GM23248 (cell line): ENCODE data around the gene PPP6R1.

Experiments used
- EZH2 ChIP-seq: fragments of 200-600 bp; sonication (generic); IDR thresholded peaks from 2 replicates; pipeline ENCODE4 v1.6.1; 2018; ENCODE audit warnings: antibody characterized with exemption, mild to moderate bottlenecking; ENCODE audit not compliant: insufficient read depth, poor library complexity, severe bottlenecking
- EZH2phosphoT487 ChIP-seq: fragments of 200-600 bp; sonication (generic); IDR thresholded peaks from 2 replicates; pipeline ENCODE4 v1.6.1; 2018; ENCODE audit warnings: antibody characterized with exemption, moderate library complexity, mild to moderate bottlenecking, low read depth; ENCODE audit not compliant: insufficient read depth

DNA sequence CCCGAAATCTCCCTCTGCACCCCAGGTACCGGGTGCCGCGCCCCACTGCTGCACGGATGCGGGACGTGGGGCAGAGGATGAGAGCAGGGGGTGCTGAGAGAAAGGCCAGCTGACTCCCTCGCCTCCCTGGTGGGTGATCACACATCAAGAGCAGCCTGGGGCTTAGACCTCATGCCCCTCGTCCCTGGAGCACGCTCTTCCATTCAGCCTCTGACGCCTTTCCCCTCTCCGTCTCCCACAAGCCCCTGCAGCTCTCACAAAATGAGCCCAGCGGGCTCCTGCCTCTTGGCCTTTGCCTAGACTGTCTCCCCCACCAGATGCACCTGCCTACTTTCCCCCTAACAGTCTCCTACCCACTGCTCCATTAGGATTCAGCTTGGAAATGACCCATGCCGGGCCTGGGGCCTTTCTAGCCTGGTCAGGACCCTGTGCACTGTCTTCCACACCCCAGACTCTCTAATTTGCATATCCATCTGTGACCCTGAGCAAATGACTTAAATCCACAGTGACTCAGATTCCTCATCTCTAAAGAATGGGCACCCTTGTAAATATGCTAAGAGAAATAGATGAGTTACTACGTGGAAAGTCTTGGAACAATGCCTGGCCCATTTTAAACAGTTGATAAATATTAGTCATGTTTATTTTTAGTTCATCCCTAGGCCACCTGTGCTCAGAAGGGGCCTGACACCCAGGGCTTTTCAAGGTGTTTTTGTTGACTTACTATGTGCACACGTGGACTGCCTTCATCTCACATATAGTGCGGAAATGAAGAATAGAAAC lies 48.9 kb downstream of the PPP6R1 start:
- TF ChIP-seq EZH2phosphoT487, result no peak
- TF ChIP-seq EZH2, result no peak
